H1 (cell line): ENCODE results near the gene TOP2A. TPM values are rescaled to one million over a fixed set of nuclear protein-coding genes. Genes with fewer than 3 reads are reported as not detected.

Experiments used
- CTCF ChIA-PET: fragments of 300-600 bp; sonication (Branson Sonifier 250); formaldehyde crosslinking; loops from one replicate; lab custom pipeline; 2021; ENCODE audit not compliant: partially characterized antibody; lab: Charles Lee
- POLR2A ChIA-PET: fragments of 300-600 bp; sonication (Branson Sonifier 250); formaldehyde crosslinking; loops from one replicate; lab custom pipeline; 2021; ENCODE audit warnings: inconsistent platforms; ENCODE audit not compliant: partially characterized antibody; lab: Charles Lee
- DNase-seq, 2 experiments: peaks; one replicate each; pipeline versions ENCODE4 v3.0.0 to v3.0.0-alpha.2; 2010 to 2022; ENCODE audit warnings: low spot score in 2 of 2, low read depth in 1 of 2, mixed read lengths in 1 of 2
- FAIRE-seq: peaks from 2 replicates; lab custom pipeline; 2011; peaks lifted over from hg19 to GRCh38; lab: Jason Lieb, UNC
- H2AFZ ChIP-seq: 2 replicates; pipeline ENCODE4 v1.8.1; 2012; ENCODE audit warnings: low read length, inconsistent platforms
- H2AK5ac ChIP-seq: 2 replicates; pipeline ENCODE4 v1.6.1; 2013; ENCODE audit warnings: low read depth, low read length
- H2BK120ac ChIP-seq: replicated peaks from 2 replicates; pipeline ENCODE3; 2013; ENCODE audit warnings: low read depth, low read length, inconsistent platforms
- H2BK12ac ChIP-seq: 2 replicates; pipeline ENCODE4 v1.6.1; 2013; ENCODE audit warnings: low read depth, low read length
- H2BK15ac ChIP-seq: 2 replicates; pipeline ENCODE4 v1.6.1; 2013; ENCODE audit warnings: low read length
- H2BK20ac ChIP-seq: 2 replicates; pipeline ENCODE4 v1.6.1; 2013; ENCODE audit warnings: low read length
- H2BK5ac ChIP-seq: 2 replicates; pipeline ENCODE4 v1.6.1; 2013; ENCODE audit warnings: low read depth, low read length
- H3K14ac ChIP-seq: 2 replicates; pipeline ENCODE4 v1.6.1; 2013; ENCODE audit warnings: inconsistent platforms; ENCODE audit not compliant: insufficient read length
- H3K18ac ChIP-seq: 2 replicates; pipeline ENCODE4 v1.6.1; 2013; ENCODE audit warnings: low read length; ENCODE audit errors: extremely low read depth
- H3K23ac ChIP-seq: 2 replicates; pipeline ENCODE4 v1.6.1; 2013; ENCODE audit warnings: inconsistent platforms; ENCODE audit not compliant: insufficient read length
- H3K23me2 ChIP-seq: 2 replicates; pipeline ENCODE4 v1.6.1; 2013; ENCODE audit warnings: low read depth, low read length
- H3K27ac ChIP-seq: 2 replicates; pipeline ENCODE4 v1.6.1; 2011; ENCODE audit warnings: low read depth, low read length, inconsistent platforms
- H3K27me3 ChIP-seq, 4 experiments: replicated peaks in 1 of 4; 1 replicate in 1 of 4; 2 replicates in 3 of 4; pipeline versions ENCODE4 v1.6.1 to v1.8.1; 2011 to 2013; ENCODE audit warnings: low read length in 3 of 4, mild to moderate bottlenecking in 3 of 4, inconsistent platforms in 2 of 4, mixed read lengths in 2 of 4, moderate library complexity in 1 of 4; ENCODE audit not compliant: control insufficient read depth in 3 of 4, insufficient read depth in 3 of 4; ENCODE audit errors: extremely low read depth in 1 of 4
- H3K36me3 ChIP-seq, 4 experiments: 2 replicates each; pipeline versions ENCODE4 v1.6.1 to v1.8.1; 2011 to 2013; ENCODE audit warnings: mild to moderate bottlenecking in 4 of 4, low read length in 3 of 4, moderate library complexity in 2 of 4, control low read depth in 1 of 4, inconsistent platforms in 1 of 4; ENCODE audit not compliant: insufficient read depth in 4 of 4, control insufficient read depth in 2 of 4
- H3K4ac ChIP-seq: replicated peaks from 2 replicates; pipeline ENCODE3; 2013; ENCODE audit warnings: low read length, low read depth, mixed read lengths, inconsistent platforms; ENCODE audit not compliant: insufficient read length
- H3K4me1 ChIP-seq, 4 experiments: replicated peaks in 1 of 4; 1 replicate in 1 of 4; 2 replicates in 3 of 4; pipeline versions ENCODE4 v1.6.1 to v1.8.1; 2011 to 2013; ENCODE audit warnings: low read length in 3 of 4, inconsistent platforms in 2 of 4, mixed read lengths in 1 of 4; ENCODE audit not compliant: insufficient read depth in 4 of 4, control insufficient read depth in 3 of 4
- H3K4me2 ChIP-seq, 2 experiments: 2 replicates each; pipeline versions ENCODE4 v1.6.1 to v1.8.1; 2011 to 2013; ENCODE audit warnings: low read depth in 2 of 2, low read length in 2 of 2, control low read depth in 1 of 2, inconsistent platforms in 1 of 2, mild to moderate bottlenecking in 1 of 2; ENCODE audit not compliant: insufficient read depth in 1 of 2
- H3K4me3 ChIP-seq, 4 experiments: fragments of 200-600, 300-600 bp in 1 of 4; sonication (generic), shearing (Covaris generic), sonication (Bioruptor Twin) in 1 of 4; 2 replicates each; pipeline versions ENCODE4 v1.5.1 to v1.8.1; 2011 to 2016; ENCODE audit warnings: low read length in 4 of 4, low read depth in 3 of 4, control low read depth in 2 of 4, inconsistent platforms in 2 of 4, mild to moderate bottlenecking in 2 of 4, mixed read lengths in 1 of 4, moderate library complexity in 1 of 4; ENCODE audit not compliant: insufficient read depth in 2 of 4; ENCODE audit errors: extremely low read depth in 1 of 4
- H3K56ac ChIP-seq: replicated peaks from 2 replicates; pipeline ENCODE3; 2013; ENCODE audit warnings: low read depth, mild to moderate bottlenecking, mixed read lengths, low read length, inconsistent platforms; ENCODE audit not compliant: insufficient read length
- H3K79me1 ChIP-seq: 2 replicates; pipeline ENCODE4 v1.6.1; 2013; ENCODE audit warnings: low read depth, low read length, control low read depth
- H3K79me2 ChIP-seq, 2 experiments: 2 replicates each; pipeline versions ENCODE4 v1.6.1 to v1.8.1; 2012 to 2013; ENCODE audit warnings: low read length in 2 of 2, mild to moderate bottlenecking in 2 of 2, inconsistent platforms in 1 of 2; ENCODE audit not compliant: insufficient read depth in 2 of 2, control insufficient read depth in 1 of 2
- H3K9ac ChIP-seq, 4 experiments: replicated peaks in 1 of 4; 1 replicate in 1 of 4; 2 replicates in 3 of 4; pipeline versions ENCODE4 v1.6.1 to v1.8.1; 2011 to 2013; ENCODE audit warnings: low read depth in 3 of 4, low read length in 3 of 4, control low read depth in 2 of 4, mild to moderate bottlenecking in 2 of 4, moderate library complexity in 2 of 4, inconsistent platforms in 1 of 4; ENCODE audit errors: extremely low read depth in 1 of 4
- H3K9me3 ChIP-seq, 2 experiments: 2 replicates each; pipeline versions ENCODE4 v1.6.1 to v1.8.1; 2012 to 2013; ENCODE audit warnings: mild to moderate bottlenecking in 2 of 2, moderate library complexity in 2 of 2, control low read depth in 1 of 2, inconsistent platforms in 1 of 2, low read depth in 1 of 2, low read length in 1 of 2, mixed read lengths in 1 of 2; ENCODE audit not compliant: insufficient read depth in 2 of 2
- H4K20me1 ChIP-seq, 2 experiments: replicated peaks in 1 of 2; 2 replicates each; pipeline versions ENCODE3 to v1.8.1; 2011 to 2013; ENCODE audit warnings: inconsistent platforms in 2 of 2, low read length in 2 of 2, mild to moderate bottlenecking in 1 of 2; ENCODE audit not compliant: insufficient read depth in 2 of 2, control insufficient read depth in 1 of 2
- H4K5ac ChIP-seq: 2 replicates; pipeline ENCODE4 v1.6.1; 2013; ENCODE audit warnings: low read length, low read depth, mixed read lengths, inconsistent platforms; ENCODE audit not compliant: insufficient read length
- H4K8ac ChIP-seq: 2 replicates; pipeline ENCODE4 v1.8.0; 2013; ENCODE audit warnings: mild to moderate bottlenecking, moderate library complexity, low read length, inconsistent platforms; ENCODE audit not compliant: insufficient read depth; ENCODE audit errors: extremely low read depth
- H4K91ac ChIP-seq: replicated peaks from 2 replicates; pipeline ENCODE3; 2013; ENCODE audit warnings: low read length, mixed read lengths, inconsistent platforms; ENCODE audit not compliant: insufficient read length
- RAD21 ChIP-seq, 2 experiments: IDR thresholded peaks in 1 of 2; conservative IDR thresholded peaks in 1 of 2; 2 replicates each; pipeline ENCODE4 v1.6.1; 2011; ENCODE audit warnings: low read depth in 2 of 2, low read length in 2 of 2, improper control_type of control experiment in 1 of 2, inconsistent platforms in 1 of 2, mild to moderate bottlenecking in 1 of 2, moderate library complexity in 1 of 2
- TAF7 ChIP-seq: optimal IDR thresholded peaks from 2 replicates; pipeline ENCODE3; 2011; ENCODE audit warnings: low read depth, mild to moderate bottlenecking, inconsistent platforms, low read length, moderate library complexity, borderline replicate concordance
- WGBS, 2 experiments: shearing (Covaris generic) in 1 of 2; methylation state at CpG; one replicate each; pipeline versions ENCODE4 v1.1.6 to v1.1.7; 2013 to 2015; ENCODE audit warnings: low lambda C conversion rate in 2 of 2, mixed read lengths in 2 of 2, inconsistent platforms in 1 of 2, low coverage in 1 of 2, missing lambda C conversion rate in 1 of 2; ENCODE audit not compliant: insufficient replicate concordance in 2 of 2, insufficient coverage in 1 of 2, insufficient read length in 1 of 2; ENCODE audit errors: extremely low coverage in 1 of 2, missing lambda C conversion rate in 1 of 2; 5-methylcytosine and 5-hydroxymethylcytosine counted together
- polyA plus RNA-seq, 7 experiments: library from polyadenylated mRNA; depleted of rRNA in 3 of 7; stranded (reverse) in 5 of 7; unstranded in 2 of 7; fragments of >200 nt in 5 of 7; fragments of 200-250 nt in 2 of 7; gene quantifications; 1 replicate in 5 of 7; 2 replicates in 1 of 7; 4 replicates in 1 of 7; pipeline versions ENCODE4 v1.2.1 to v1.2.3, GENCODE V29; 2011 to 2013; ENCODE audit warnings: missing spikeins in 2 of 7, mixed read lengths in 2 of 7
- total RNA-seq: library from RNA; stranded (reverse); fragmentation: NEBNext Ultra II Directional; extraction: Animal tissue kit (Norgen Biotek cat#: 25700); gene quantifications from 2 replicates; pipeline ENCODE4 v1.2.1, GENCODE V29; 2021
- TF ChIP-seq, protein P1 (sequence below), 3 experiments: IDR thresholded peaks; 1 replicate in 2 of 3; 2 replicates in 1 of 3; pipeline versions ENCODE4 v1.5.1 to v1.6.1; 2011; ENCODE audit warnings: low read length in 3 of 3, mild to moderate bottlenecking in 3 of 3, inconsistent platforms in 2 of 3, low read depth in 1 of 3, moderate library complexity in 1 of 3; ENCODE audit not compliant: insufficient read depth in 1 of 3; ENCODE audit errors: control extremely low read depth in 1 of 3

Gene TOP2A
- total and polyA plus RNA-seq, 2 of the 8 experiments (the other 6 are each of a cell fraction or from before 2014, with no cell fraction given) = 83.1 to 291 TPM

DNA sequence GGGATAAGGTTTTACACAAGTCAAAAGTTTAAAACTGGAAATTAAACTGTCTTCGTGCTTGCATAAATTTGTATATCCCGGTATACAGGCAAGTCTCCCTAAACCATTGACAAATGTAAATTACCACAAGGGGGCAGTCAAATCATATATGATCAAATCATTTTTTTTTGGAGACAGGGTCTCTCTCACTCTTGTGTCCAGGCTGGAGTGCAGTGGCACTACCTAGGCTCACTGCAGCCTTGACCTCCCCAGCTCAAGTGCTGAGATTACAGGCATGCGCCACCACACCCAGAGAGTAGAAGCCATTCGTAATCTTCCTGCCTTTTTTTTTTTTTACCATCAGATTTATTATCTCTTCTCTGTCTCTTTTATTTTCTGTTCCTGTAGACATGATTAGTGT, 18.5 kb downstream of the TOP2A start:
- Histone ChIP-seq H3K36me3 (peaks cover 72 to 98% (median 90%) of the 10 kb centered on the region in 4 experiments), H4K5ac (no peak overlapping the region), H3K18ac (no peak overlapping the region), H2BK120ac (no peak overlapping the region), H3K4ac (no peak overlapping the region), H4K91ac (no peak overlapping the region), H3K23ac (no peak overlapping the region), H2BK12ac (no peak overlapping the region), H3K56ac (no peak overlapping the region), H3K4me3 (no peak overlapping the region), H2BK15ac (no peak overlapping the region), H2AFZ (no peak overlapping the region), H4K8ac (no peak overlapping the region), H3K9me3 (no peaks in the 10 kb centered on the region), H4K20me1 (no peaks in the 10 kb centered on the region), H3K4me2 (no peak overlapping the region), H3K79me1 (no peaks in the 10 kb centered on the region), H3K27ac (no peak overlapping the region), H2AK5ac (no peak overlapping the region), H3K79me2 (no peaks in the 10 kb centered on the region), H3K9ac (no peak overlapping the region), H3K23me2 (no peaks in the 10 kb centered on the region; the same call in 1 of the 2 replicates), H3K4me1 (no peaks in the 10 kb centered on the region), H3K27me3 (no peaks in the 10 kb centered on the region), H3K14ac (no peak overlapping the region), H2BK5ac (no peak overlapping the region), H2BK20ac (no peak overlapping the region)
- no peak for FAIRE-seq
- TF ChIP-seq TAF7 = no peak
- TF ChIP-seq RAD21 (IDR thresholded peaks at IDR 0.05 in 1 of 2, conservative IDR thresholded peaks at IDR 0.05 in 1 of 2; ENCODE audit: low read depth in 2 of 2, low read length in 2 of 2) = peak; percentile 41 to 54; a peak in 3 of 4 replicates
- TF ChIP-seq, protein P1, sequence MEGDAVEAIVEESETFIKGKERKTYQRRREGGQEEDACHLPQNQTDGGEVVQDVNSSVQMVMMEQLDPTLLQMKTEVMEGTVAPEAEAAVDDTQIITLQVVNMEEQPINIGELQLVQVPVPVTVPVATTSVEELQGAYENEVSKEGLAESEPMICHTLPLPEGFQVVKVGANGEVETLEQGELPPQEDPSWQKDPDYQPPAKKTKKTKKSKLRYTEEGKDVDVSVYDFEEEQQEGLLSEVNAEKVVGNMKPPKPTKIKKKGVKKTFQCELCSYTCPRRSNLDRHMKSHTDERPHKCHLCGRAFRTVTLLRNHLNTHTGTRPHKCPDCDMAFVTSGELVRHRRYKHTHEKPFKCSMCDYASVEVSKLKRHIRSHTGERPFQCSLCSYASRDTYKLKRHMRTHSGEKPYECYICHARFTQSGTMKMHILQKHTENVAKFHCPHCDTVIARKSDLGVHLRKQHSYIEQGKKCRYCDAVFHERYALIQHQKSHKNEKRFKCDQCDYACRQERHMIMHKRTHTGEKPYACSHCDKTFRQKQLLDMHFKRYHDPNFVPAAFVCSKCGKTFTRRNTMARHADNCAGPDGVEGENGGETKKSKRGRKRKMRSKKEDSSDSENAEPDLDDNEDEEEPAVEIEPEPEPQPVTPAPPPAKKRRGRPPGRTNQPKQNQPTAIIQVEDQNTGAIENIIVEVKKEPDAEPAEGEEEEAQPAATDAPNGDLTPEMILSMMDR (IDR thresholded peaks at IDR 0.05; ENCODE audit: control extremely low read depth in 1 of 3, insufficient read depth in 1 of 3, low read depth in 1 of 3, low read length in 3 of 3) = peak in 2 of 3 experiments; percentile 28 to 39; a peak in 3 of 4 replicates
- no peak for DNase-seq
- 90% methylated on average over 4 of the region's 4 CpGs; no CpG with 5 or more reads in 1 of the 2 experiments for WGBS, 2 experiments
- ChIA-PET CTCF (interaction anchor here (0.6 to 6.4 kb wide), 15 partner anchors 10 to 261 kb away, joined by 3 to 26 read pairs (median 4); partner anchors contain the start of gene TOP2A), POLR2A (interaction anchor here (0.6 to 1.8 kb wide), 4 partner anchors 10 to 134 kb away, joined by 3 to 4 read pairs (median 4); no protein-coding TSS in a partner anchor)
